GM12873 (cell line): ENCODE data around the gene ANKRD33.

Experiments used
- TF ChIP-seq, protein P1 (sequence below): IDR thresholded peaks from 2 replicates; pipeline ENCODE4 v1.5.1; 2012; ENCODE audit warnings: low read depth, mild to moderate bottlenecking, moderate library complexity, low read length, control low read depth; ENCODE audit not compliant: insufficient read depth; ENCODE audit errors: missing control alignments

ANKRD33 gene

DNA sequence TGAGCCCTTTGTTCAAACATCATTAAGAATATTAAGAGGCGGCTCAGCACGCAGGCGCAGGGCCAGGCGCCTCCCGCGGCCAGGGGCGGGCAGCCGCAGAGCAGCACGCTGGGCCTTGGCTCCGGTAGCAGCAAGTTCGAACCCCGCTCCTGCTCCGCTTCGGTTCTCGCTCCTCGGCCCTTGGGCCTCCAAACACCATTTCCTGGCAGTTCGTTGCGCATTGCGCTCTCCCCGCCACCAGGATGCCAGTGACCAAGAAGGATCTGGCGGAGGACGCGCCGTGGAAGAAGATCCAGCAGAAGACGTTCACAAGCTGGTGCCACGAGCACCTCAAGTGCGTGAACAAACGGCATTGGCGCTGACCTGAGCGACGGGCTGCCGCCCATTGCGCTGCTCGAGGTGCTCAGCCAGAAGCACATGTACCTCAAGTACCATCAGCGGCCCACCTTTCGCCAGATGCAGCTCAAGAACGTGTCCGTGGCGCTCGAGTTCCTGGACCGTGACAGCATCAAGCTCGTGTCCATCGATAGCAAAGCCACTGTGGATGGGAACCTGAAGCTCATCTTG lies 12.5 kb downstream of the ANKRD33 start:
- TF ChIP-seq, protein P1, sequence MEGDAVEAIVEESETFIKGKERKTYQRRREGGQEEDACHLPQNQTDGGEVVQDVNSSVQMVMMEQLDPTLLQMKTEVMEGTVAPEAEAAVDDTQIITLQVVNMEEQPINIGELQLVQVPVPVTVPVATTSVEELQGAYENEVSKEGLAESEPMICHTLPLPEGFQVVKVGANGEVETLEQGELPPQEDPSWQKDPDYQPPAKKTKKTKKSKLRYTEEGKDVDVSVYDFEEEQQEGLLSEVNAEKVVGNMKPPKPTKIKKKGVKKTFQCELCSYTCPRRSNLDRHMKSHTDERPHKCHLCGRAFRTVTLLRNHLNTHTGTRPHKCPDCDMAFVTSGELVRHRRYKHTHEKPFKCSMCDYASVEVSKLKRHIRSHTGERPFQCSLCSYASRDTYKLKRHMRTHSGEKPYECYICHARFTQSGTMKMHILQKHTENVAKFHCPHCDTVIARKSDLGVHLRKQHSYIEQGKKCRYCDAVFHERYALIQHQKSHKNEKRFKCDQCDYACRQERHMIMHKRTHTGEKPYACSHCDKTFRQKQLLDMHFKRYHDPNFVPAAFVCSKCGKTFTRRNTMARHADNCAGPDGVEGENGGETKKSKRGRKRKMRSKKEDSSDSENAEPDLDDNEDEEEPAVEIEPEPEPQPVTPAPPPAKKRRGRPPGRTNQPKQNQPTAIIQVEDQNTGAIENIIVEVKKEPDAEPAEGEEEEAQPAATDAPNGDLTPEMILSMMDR: no peak

- TF ChIP-seq, protein P1: no peak
Observed at GRCh38 chr12:51901121-51901817, 13.4 kb downstream of the ANKRD33 start.

DNA sequence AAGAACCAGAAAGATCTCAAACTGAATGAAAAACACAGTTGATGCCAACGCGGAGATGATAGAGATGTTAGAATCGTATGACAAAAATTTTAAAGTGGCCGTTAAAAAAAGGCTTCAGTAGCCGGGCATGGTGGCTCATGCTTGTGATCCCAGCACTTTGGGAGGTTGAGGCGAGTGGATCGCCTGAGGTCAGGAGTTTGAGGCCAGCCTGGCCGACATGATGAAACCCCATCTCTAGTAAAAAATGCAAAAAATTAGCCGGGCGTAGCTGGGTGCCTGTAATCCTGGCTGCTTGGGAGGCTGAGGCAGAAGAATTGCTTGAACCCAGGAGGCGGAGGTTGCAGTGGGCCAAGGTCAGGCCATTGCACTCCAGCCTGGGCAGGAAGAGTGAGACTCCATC lies 14.0 kb downstream of the ANKRD33 start:
- TF ChIP-seq, protein P1: no peak

DNA sequence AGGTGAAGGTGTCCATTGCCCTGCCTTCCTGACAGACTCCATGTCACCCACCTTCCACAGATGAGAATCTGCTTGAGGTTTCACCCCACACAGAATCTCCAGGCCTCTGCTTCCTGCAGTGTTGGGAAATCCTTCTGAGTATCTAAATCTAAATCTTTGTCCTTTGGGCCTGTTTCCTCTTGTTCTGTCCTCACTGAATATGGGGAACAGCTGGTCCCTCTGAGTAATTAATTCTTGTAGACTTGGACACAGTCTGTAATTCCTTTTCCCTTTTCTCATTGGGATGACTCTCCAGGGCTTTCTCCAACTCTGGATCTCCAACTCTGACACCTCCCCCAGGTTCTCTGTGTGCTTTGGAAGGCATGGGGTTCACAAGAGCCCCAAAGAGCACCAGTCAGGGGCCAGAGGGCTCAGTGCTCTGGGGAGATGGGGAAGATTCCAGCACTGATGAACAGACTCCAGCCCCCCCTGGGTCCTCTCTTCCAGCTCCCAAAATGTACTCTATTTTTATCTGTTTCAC lies 17.1 kb downstream of the ANKRD33 start:
- TF ChIP-seq, protein P1: no peak

- TF ChIP-seq, protein P1: no peak
Observed at GRCh38 chr12:51905471-51906429, 17.8 kb downstream of the ANKRD33 start.

GRCh38 chr12:51906430-51907082 lies 18.7 kb downstream of the ANKRD33 start:
- TF ChIP-seq, protein P1: no peak
